ENCODE results near the gene B3GNT4.
"Not testable (repeated sequence)": the region's sequence is repeated elsewhere in the genome, so short reads cannot be mapped to it uniquely, and the experiment has no call there.

B3GNT4 gene

GRCh38 chr12:122187466-122187865 lies 16.0 kb upstream of the B3GNT4 start:
- no peak for DNase-seq (ENCODE audit: low read depth in 2 of 2)

- DNase-seq (ENCODE audit: low read depth in 2 of 2): no peak
Measured at GRCh38 chr12:122189626-122190475, 13.7 kb upstream of the B3GNT4 start.

GRCh38 chr12:122190842-122191668 lies 12.5 kb upstream of the B3GNT4 start:
- no peak for DNase-seq (ENCODE audit: low read depth in 2 of 2)

GRCh38 chr12:122192441-122192840 lies 11.1 kb upstream of the B3GNT4 start:
- DNase-seq (ENCODE audit: low read depth in 2 of 2): no peak

GRCh38 chr12:122194804-122195203 lies 8.7 kb upstream of the B3GNT4 start:
- no peak for DNase-seq (ENCODE audit: low read depth in 2 of 2)

- no peak for DNase-seq (ENCODE audit: low read depth in 2 of 2)
Measured at GRCh38 chr12:122195405-122195804, 8.1 kb upstream of the B3GNT4 start.

- no peak for DNase-seq (ENCODE audit: low read depth in 2 of 2)
Measured at GRCh38 chr12:122197612-122197966, 5.9 kb upstream of the B3GNT4 start.

GRCh38 chr12:122199484-122200355 lies 3.8 kb upstream of the B3GNT4 start:
- DNase-seq (ENCODE audit: low read depth in 2 of 2): no peak

- DNase-seq (ENCODE audit: low read depth in 2 of 2): no peak
Measured at GRCh38 chr12:122200541-122201175, 2.9 kb upstream of the B3GNT4 start.

GRCh38 chr12:122201381-122201780 lies 2.1 kb upstream of the B3GNT4 start:
- no peak for DNase-seq (ENCODE audit: low read depth in 2 of 2)

- DNase-seq (ENCODE audit: low read depth in 2 of 2): no peak
Measured at GRCh38 chr12:122202017-122202416, 1.5 kb upstream of the B3GNT4 start.

GRCh38 chr12:122202811-122203210 lies 698 bp upstream of the B3GNT4 start:
- not testable (repeated sequence) for DNase-seq (ENCODE audit: low read depth in 2 of 2)

- DNase-seq (ENCODE audit: low read depth in 2 of 2): no peak
Measured at GRCh38 chr12:122204167-122205052, 901 bp downstream of the B3GNT4 start.

GRCh38 chr12:122205053-122205925 lies 1.8 kb downstream of the B3GNT4 start:
- DNase-seq (ENCODE audit: low read depth in 2 of 2): no peak

- DNase-seq (ENCODE audit: low read depth in 2 of 2): no peak
Measured at GRCh38 chr12:122206111-122206881, 2.8 kb downstream of the B3GNT4 start.

GRCh38 chr12:122206976-122207375 lies 3.5 kb downstream of the B3GNT4 start:
- DNase-seq (ENCODE audit: low read depth in 2 of 2): no peak

- no peak for DNase-seq (ENCODE audit: low read depth in 2 of 2)
Measured at GRCh38 chr12:122207391-122207790, 3.9 kb downstream of the B3GNT4 start.

- no peak for DNase-seq (ENCODE audit: low read depth in 2 of 2)
Measured at GRCh38 chr12:122208073-122208820, 4.7 kb downstream of the B3GNT4 start.
